ENCODE results near the gene GJA4.

DNA sequence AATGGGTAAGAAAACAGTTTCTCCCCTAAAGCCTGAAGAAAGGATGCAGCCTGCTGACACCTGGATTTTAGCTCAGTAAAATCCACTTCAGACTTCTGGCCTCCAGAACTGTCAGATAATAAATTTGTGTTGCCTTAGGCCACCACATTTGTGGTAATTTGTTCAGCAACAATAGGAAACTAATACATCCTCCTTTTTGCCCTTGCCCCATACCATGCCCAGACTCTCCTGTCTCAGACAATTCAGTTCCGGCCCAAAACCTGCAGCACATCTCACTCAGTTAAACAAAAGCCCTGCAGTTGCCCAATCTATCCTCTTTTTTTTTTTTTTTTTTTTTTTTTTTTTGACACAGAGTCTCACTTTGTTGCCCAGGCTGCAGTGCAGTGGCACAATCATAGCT is 40.9 kb downstream of the GJA4 start:
- TF ChIP-seq YY1 (IDR thresholded peaks at IDR 0.05; ENCODE audit: insufficient read depth, insufficient read length): no peak
- no peak for TF ChIP-seq ZNF274 (IDR thresholded peaks at IDR 0.05; ENCODE audit: low read depth, low read length)
- no peak for TF ChIP-seq SUZ12 (IDR thresholded peaks at IDR 0.05; ENCODE audit: extremely low read depth, insufficient read depth, insufficient read length)
